Measurements from ENCODE around the gene DNAJC18. TPM values are rescaled to one million over a fixed set of nuclear protein-coding genes. Genes with fewer than 3 reads are reported as not detected.

DNAJC18 gene
- total and polyA plus RNA-seq, 8 donors: 1.1 to 5.8 (median 1.9) TPM

DNA sequence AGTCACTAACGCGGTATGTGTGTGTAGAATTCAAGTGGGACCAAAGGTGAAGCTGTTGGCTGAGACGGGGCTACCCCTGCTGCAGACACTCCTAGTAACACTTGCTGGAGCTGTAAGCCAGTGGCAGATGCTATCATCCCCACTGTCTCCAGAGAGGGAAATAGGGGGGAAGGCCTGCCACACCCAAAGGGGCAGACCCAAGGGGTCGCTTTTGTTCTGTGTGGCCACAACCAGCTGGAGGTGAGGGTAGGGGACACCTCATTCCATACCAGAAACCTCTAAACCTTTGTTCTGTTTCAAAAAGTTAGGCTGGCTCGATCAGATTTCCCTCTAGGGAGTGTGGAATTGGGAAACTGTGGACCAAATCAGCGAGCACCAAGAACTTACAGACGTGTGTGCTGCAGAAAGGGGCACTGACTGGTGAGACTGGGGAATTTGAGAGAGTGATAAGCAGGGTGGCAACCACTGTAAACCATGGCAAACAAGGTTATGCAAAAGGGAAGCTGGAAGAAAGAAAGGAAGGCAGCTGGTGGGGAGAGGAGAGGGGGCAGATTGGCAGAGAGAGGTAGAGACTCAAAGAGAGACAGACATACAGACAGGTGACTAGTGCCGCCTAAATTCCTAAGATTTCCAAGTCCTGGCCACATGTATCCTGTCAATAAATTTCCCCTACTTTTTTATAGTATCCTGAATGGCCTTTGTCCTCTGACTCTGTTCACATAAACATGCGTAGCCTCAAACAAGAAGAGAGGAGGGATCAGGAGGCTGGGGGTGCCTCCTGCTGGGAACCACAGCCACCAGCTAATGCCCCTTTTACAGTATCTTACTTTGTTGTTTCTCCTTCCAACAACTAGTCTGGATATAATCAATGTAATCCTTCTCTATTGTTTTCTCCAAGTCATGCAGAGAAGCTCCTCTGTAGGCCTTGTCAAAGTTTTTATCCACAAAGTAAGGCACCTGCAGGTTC, 19.8 kb downstream of the DNAJC18 start:
- no peak for ATAC-seq
- DNase-seq: no peak
- H3K27ac ChIP-seq: no peak overlapping the region
- no peak for FAIRE-seq
- 77 to 89% methylated on average over 9 of the region's 9 CpGs for WGBS, 2 donors
- no peaks in the 10 kb centered on the region for H3K4me1 ChIP-seq
- no peaks in the 10 kb centered on the region for H3K27me3 ChIP-seq
- intact Hi-C loops (cut with DNase I): loop anchor here in 2 of 3 donors (5.0 kb wide), 1 partner anchor 93 kb away; no protein-coding TSS in a partner anchor
- H3K4me3 ChIP-seq: no peak overlapping the region
- H3K9me3 ChIP-seq: no peaks in the 10 kb centered on the region
- TF ChIP-seq, protein P1, sequence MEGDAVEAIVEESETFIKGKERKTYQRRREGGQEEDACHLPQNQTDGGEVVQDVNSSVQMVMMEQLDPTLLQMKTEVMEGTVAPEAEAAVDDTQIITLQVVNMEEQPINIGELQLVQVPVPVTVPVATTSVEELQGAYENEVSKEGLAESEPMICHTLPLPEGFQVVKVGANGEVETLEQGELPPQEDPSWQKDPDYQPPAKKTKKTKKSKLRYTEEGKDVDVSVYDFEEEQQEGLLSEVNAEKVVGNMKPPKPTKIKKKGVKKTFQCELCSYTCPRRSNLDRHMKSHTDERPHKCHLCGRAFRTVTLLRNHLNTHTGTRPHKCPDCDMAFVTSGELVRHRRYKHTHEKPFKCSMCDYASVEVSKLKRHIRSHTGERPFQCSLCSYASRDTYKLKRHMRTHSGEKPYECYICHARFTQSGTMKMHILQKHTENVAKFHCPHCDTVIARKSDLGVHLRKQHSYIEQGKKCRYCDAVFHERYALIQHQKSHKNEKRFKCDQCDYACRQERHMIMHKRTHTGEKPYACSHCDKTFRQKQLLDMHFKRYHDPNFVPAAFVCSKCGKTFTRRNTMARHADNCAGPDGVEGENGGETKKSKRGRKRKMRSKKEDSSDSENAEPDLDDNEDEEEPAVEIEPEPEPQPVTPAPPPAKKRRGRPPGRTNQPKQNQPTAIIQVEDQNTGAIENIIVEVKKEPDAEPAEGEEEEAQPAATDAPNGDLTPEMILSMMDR (IDR thresholded peaks at IDR 0.05): no peak
- no peaks in the 10 kb centered on the region for H3K36me3 ChIP-seq

DNA sequence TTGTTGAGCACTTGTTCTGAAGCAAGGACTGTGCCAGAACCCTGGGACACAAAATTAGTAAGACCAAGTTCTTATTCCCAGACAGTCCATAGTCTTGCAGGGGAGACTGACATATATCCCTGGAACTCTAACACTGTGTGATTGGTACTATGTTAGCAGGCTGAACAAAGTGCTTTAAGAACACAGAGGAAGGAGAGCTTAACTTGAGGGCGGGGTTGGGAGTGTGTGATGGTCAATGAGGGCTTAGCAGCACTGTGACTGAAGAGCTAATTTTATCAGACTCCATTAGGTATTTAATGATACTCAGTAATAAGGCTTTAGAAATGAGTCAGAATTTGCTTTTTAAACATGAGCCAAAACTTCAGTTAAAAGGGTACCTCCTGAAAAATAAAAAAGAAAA, 20.5 kb downstream of the DNAJC18 start:
- intact Hi-C loops (cut with DNase I): loop anchor here in 1 of 3 donors (5.0 kb wide), 1 partner anchor 94 kb away; no protein-coding TSS in a partner anchor
- no peak overlapping the region for H3K4me3 ChIP-seq
- H3K27ac ChIP-seq: no peak overlapping the region
- no peak for DNase-seq
- H3K9me3 ChIP-seq: no peaks in the 10 kb centered on the region
- H3K36me3 ChIP-seq: no peaks in the 10 kb centered on the region
- no peak for ATAC-seq
- TF ChIP-seq, protein P1 (IDR thresholded peaks at IDR 0.05): no peak
- 79 to 85% methylated on average over 1 of the region's 1 CpG for WGBS, 2 donors
- H3K27me3 ChIP-seq: no peaks in the 10 kb centered on the region
- FAIRE-seq: no peak
- H3K4me1 ChIP-seq: no peaks in the 10 kb centered on the region

DNA sequence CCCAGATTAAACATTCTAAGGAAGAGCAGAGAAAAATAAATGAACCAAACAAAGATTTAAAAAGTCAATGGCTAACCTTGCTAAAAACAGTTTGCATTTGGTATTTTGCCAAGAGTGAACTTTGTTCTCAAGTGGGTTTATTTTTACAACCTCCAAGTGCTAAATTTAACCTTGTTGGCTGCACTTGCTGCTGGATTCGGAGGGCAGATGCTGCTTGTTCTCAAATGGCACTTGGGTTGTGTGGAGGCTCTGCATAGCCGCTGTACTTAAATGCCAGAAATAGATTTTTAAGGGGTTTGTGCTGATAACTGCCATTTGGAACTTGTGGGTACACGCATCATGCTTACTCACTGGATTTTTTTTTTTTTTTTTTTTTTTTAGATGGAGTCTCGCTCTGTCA, 22.1 kb downstream of the DNAJC18 start:
- Histone ChIP-seq H3K27me3 (no peaks in the 10 kb centered on the region), H3K36me3 (no peaks in the 10 kb centered on the region), H3K4me3 (no peak overlapping the region), H3K4me1 (no peaks in the 10 kb centered on the region), H3K27ac (no peak overlapping the region), H3K9me3 (no peaks in the 10 kb centered on the region)
- intact Hi-C loops (cut with DNase I): loop anchor here in 1 of 3 donors (5.0 kb wide), 1 partner anchor 95 kb away; no protein-coding TSS in a partner anchor
- ATAC-seq (peak in 2 of 4 donors; percentile 38 to 39), FAIRE-seq (peak; percentile 54), DNase-seq (no peak)
- TF ChIP-seq, protein P1 (IDR thresholded peaks at IDR 0.05): no peak
- WGBS, 2 donors: 61 to 75% methylated on average over 4 of the region's 4 CpGs

DNA sequence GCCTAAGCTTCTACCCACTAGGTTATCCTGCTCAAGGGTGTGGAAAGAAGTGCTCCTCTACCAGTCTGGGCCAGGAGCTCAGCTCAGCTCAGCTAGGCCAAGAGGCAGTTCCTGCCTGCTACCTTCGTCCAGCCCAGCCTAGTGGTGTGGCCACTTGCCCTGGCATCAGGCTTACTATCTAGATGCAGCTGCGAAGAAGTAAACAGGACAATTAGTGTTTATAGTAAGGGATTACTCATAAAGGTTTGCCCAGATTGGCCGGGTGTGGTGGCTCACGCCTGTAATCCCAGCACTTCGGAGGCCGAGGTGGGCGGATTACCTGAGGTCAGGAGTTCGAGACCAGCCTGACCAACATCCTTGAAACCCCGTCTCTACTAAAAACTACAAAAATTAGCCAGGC, 22.7 kb downstream of the DNAJC18 start:
- intact Hi-C loops (cut with DNase I): loop anchor here in 1 of 3 donors (5.0 kb wide), 1 partner anchor 96 kb away; no protein-coding TSS in a partner anchor
- Histone ChIP-seq H3K4me1 (no peaks in the 10 kb centered on the region), H3K27ac (peak overlapping the region in 1 of 4 donors; percentile 25), H3K27me3 (no peaks in the 10 kb centered on the region), H3K4me3 (no peak overlapping the region), H3K9me3 (no peaks in the 10 kb centered on the region), H3K36me3 (no peaks in the 10 kb centered on the region)
- FAIRE-seq: no peak
- no peak for ATAC-seq
- WGBS, 2 donors: 85 to 87% methylated on average over 9 of the region's 9 CpGs
- DNase-seq: no peak
- TF ChIP-seq, protein P1 (IDR thresholded peaks at IDR 0.05): no peak
